ENCODE data around the gene IRGC. TPM values are rescaled to one million over a fixed set of nuclear protein-coding genes. Genes with fewer than 3 reads are reported as not detected.

IRGC gene
- total RNA-seq, 5 donors from 2014 or later (not counting 1 experiment from before 2014, with no cell fraction given), result not detected

- Histone ChIP-seq H3K9me3 (no peaks in the 10 kb centered on the region), H3K4me1 (ENCODE audit: control insufficient read depth in 1 of 2, extremely low read depth in 1 of 2, insufficient read depth in 2 of 2, low read length in 2 of 2) (no peaks in the 10 kb centered on the region), H3K4me3 (ENCODE audit: control insufficient read depth in 1 of 2, extremely low read depth in 1 of 2, low read length in 1 of 2) (no peak overlapping the region), H3K27ac (ENCODE audit: low read length) (no peak overlapping the region), H3K36me3 (ENCODE audit: control insufficient read depth in 2 of 2, extremely low read depth in 1 of 2, insufficient read depth in 1 of 2, low read length in 1 of 2) (no peaks in the 10 kb centered on the region), H3K27me3 (replicated peaks in 1 of 2; ENCODE audit: control insufficient read depth in 2 of 2, extremely low read depth in 1 of 2, insufficient read depth in 2 of 2, low read length in 1 of 2) (peaks cover 0 to 38% of the 10 kb centered on the region in 2 experiments)
- DNase-seq (no peak), ATAC-seq (replicated peaks in 1 of 4) (no peak)
- WGBS (ENCODE audit: insufficient coverage), result 93% methylated on average over 55 of the region's 60 CpGs
- H3K27ac Mint-ChIP-seq, result no peak overlapping the region
- no peaks in the 10 kb centered on the region for H3K9me3 Mint-ChIP-seq
- ChIA-PET POLR2A (no interaction called here), CTCF (no interaction called here)
- peaks cover 3 to 5% of the 10 kb centered on the region in 2 donors for H3K27me3 Mint-ChIP-seq
- H3K4me1 Mint-ChIP-seq, result no peaks in the 10 kb centered on the region
- no peaks in the 10 kb centered on the region for H3K36me3 Mint-ChIP-seq
- no peak overlapping the region for H3K4me3 Mint-ChIP-seq
Observed at GRCh38 chr19:43718627-43719377, 2.9 kb downstream of the IRGC start.

GRCh38 chr19:43719378-43719868 is 3.5 kb downstream of the IRGC start:
- H3K27ac Mint-ChIP-seq, result no peak overlapping the region
- ATAC-seq (replicated peaks in 1 of 4) (no peak), DNase-seq (no peak)
- no peak overlapping the region for H3K4me3 Mint-ChIP-seq
- Histone ChIP-seq H3K9me3 (no peaks in the 10 kb centered on the region), H3K27me3 (replicated peaks in 1 of 2; ENCODE audit: control insufficient read depth in 2 of 2, extremely low read depth in 1 of 2, insufficient read depth in 2 of 2, low read length in 1 of 2) (peaks cover 0 to 38% of the 10 kb centered on the region in 2 experiments), H3K4me1 (ENCODE audit: control insufficient read depth in 1 of 2, extremely low read depth in 1 of 2, insufficient read depth in 2 of 2, low read length in 2 of 2) (no peaks in the 10 kb centered on the region), H3K4me3 (ENCODE audit: control insufficient read depth in 1 of 2, extremely low read depth in 1 of 2, low read length in 1 of 2) (no peak overlapping the region), H3K36me3 (ENCODE audit: control insufficient read depth in 2 of 2, extremely low read depth in 1 of 2, insufficient read depth in 1 of 2, low read length in 1 of 2) (no peaks in the 10 kb centered on the region), H3K27ac (ENCODE audit: low read length) (no peak overlapping the region)
- WGBS (ENCODE audit: insufficient coverage), result 94% methylated on average over 36 of the region's 37 CpGs
- ChIA-PET CTCF (no interaction called here), POLR2A (no interaction called here)
- no peaks in the 10 kb centered on the region for H3K4me1 Mint-ChIP-seq
- H3K36me3 Mint-ChIP-seq, result no peaks in the 10 kb centered on the region
- H3K9me3 Mint-ChIP-seq, result no peaks in the 10 kb centered on the region
- H3K27me3 Mint-ChIP-seq, result peaks cover 3 to 5% of the 10 kb centered on the region in 2 donors

GRCh38 chr19:43719918-43720317 is 4.0 kb downstream of the IRGC start:
- H3K4me3 Mint-ChIP-seq, result no peak overlapping the region
- H3K27ac Mint-ChIP-seq, result no peak overlapping the region
- H3K9me3 Mint-ChIP-seq, result no peaks in the 10 kb centered on the region
- peaks cover 0 to under 1% of the 10 kb centered on the region in 2 donors for H3K27me3 Mint-ChIP-seq
- Histone ChIP-seq H3K4me3 (ENCODE audit: control insufficient read depth in 1 of 2, extremely low read depth in 1 of 2, low read length in 1 of 2) (no peak overlapping the region), H3K36me3 (ENCODE audit: control insufficient read depth in 2 of 2, extremely low read depth in 1 of 2, insufficient read depth in 1 of 2, low read length in 1 of 2) (no peaks in the 10 kb centered on the region), H3K27ac (ENCODE audit: low read length) (no peak overlapping the region), H3K4me1 (ENCODE audit: control insufficient read depth in 1 of 2, extremely low read depth in 1 of 2, insufficient read depth in 2 of 2, low read length in 2 of 2) (no peaks in the 10 kb centered on the region), H3K27me3 (replicated peaks in 1 of 2; ENCODE audit: control insufficient read depth in 2 of 2, extremely low read depth in 1 of 2, insufficient read depth in 2 of 2, low read length in 1 of 2) (peaks cover 0 to 34% of the 10 kb centered on the region in 2 experiments), H3K9me3 (no peaks in the 10 kb centered on the region)
- no peaks in the 10 kb centered on the region for H3K36me3 Mint-ChIP-seq
- ChIA-PET POLR2A (no interaction called here), CTCF (interaction anchor here in 1 of 2 donors (0.6 kb wide), 1 partner anchor 18 kb away, joined by 4 read pairs; no protein-coding TSS in a partner anchor)
- peaks cover 0 to under 1% (median 0%) of the 10 kb centered on the region in 3 donors for H3K4me1 Mint-ChIP-seq
- WGBS (ENCODE audit: insufficient coverage), result 100% methylated on average over 2 of the region's 5 CpGs
- ATAC-seq (replicated peaks in 1 of 4) (no peak), DNase-seq (no peak)

- ATAC-seq (replicated peaks in 1 of 4), result no peak
- Histone ChIP-seq H3K27me3 (replicated peaks in 1 of 2; ENCODE audit: control insufficient read depth in 2 of 2, extremely low read depth in 1 of 2, insufficient read depth in 2 of 2, low read length in 1 of 2) (peaks cover 0 to 26% of the 10 kb centered on the region in 2 experiments), H3K27ac (ENCODE audit: low read length) (no peak overlapping the region), H3K4me3 (ENCODE audit: control insufficient read depth in 1 of 2, extremely low read depth in 1 of 2, low read length in 1 of 2) (no peak overlapping the region), H3K9me3 (no peaks in the 10 kb centered on the region), H3K4me1 (ENCODE audit: control insufficient read depth in 1 of 2, extremely low read depth in 1 of 2, insufficient read depth in 2 of 2, low read length in 2 of 2) (no peaks in the 10 kb centered on the region), H3K36me3 (ENCODE audit: control insufficient read depth in 2 of 2, extremely low read depth in 1 of 2, insufficient read depth in 1 of 2, low read length in 1 of 2) (no peaks in the 10 kb centered on the region)
- Mint-ChIP-seq H3K27me3 (no peaks in the 10 kb centered on the region), H3K36me3 (no peaks in the 10 kb centered on the region), H3K4me1 (peaks cover 0 to 9% (median 7%) of the 10 kb centered on the region in 3 donors), H3K27ac (no peak overlapping the region), H3K4me3 (no peak overlapping the region), H3K9me3 (no peaks in the 10 kb centered on the region)
- DNase-seq, result no peak
- CTCF ChIA-PET, result no interaction called here
- POLR2A ChIA-PET, result no interaction called here
- WGBS (ENCODE audit: insufficient coverage), result 88% methylated on average over 10 of the region's 10 CpGs
Observed at GRCh38 chr19:43720936-43721335, 5.1 kb downstream of the IRGC start.

GRCh38 chr19:43721469-43722048 is 5.7 kb downstream of the IRGC start:
- WGBS (ENCODE audit: insufficient coverage), result 60% methylated on average over 3 of the region's 5 CpGs
- H3K4me3 Mint-ChIP-seq, result no peak overlapping the region
- no peak for DNase-seq
- Histone ChIP-seq H3K4me3 (ENCODE audit: control insufficient read depth in 1 of 2, extremely low read depth in 1 of 2, low read length in 1 of 2) (no peak overlapping the region), H3K27ac (ENCODE audit: low read length) (no peak overlapping the region), H3K27me3 (replicated peaks in 1 of 2; ENCODE audit: control insufficient read depth in 2 of 2, extremely low read depth in 1 of 2, insufficient read depth in 2 of 2, low read length in 1 of 2) (peaks cover 0 to 24% of the 10 kb centered on the region in 2 experiments), H3K9me3 (no peaks in the 10 kb centered on the region), H3K36me3 (ENCODE audit: control insufficient read depth in 2 of 2, extremely low read depth in 1 of 2, insufficient read depth in 1 of 2, low read length in 1 of 2) (no peaks in the 10 kb centered on the region), H3K4me1 (ENCODE audit: control insufficient read depth in 1 of 2, extremely low read depth in 1 of 2, insufficient read depth in 2 of 2, low read length in 2 of 2) (no peaks in the 10 kb centered on the region)
- no peaks in the 10 kb centered on the region for H3K36me3 Mint-ChIP-seq
- no peaks in the 10 kb centered on the region for H3K9me3 Mint-ChIP-seq
- H3K4me1 Mint-ChIP-seq, result peaks cover 0 to 9% (median 7%) of the 10 kb centered on the region in 3 donors
- ChIA-PET CTCF (interaction anchor here (0.6 kb wide), 3 partner anchors 300 to 933 kb away, joined by 4 to 9 read pairs (median 4); no protein-coding TSS in a partner anchor), POLR2A (interaction anchor here (0.6 kb wide), 2 partner anchors 10 to 1009 kb away, joined by 3 to 12 read pairs; no protein-coding TSS in a partner anchor)
- no peak overlapping the region for H3K27ac Mint-ChIP-seq
- ATAC-seq (replicated peaks in 1 of 4), result no peak
- no peaks in the 10 kb centered on the region for H3K27me3 Mint-ChIP-seq

- CTCF ChIA-PET, result interaction anchor here in 1 of 2 donors (2.7 kb wide), 1 partner anchor 55 kb away, joined by 18 read pairs; no protein-coding TSS in a partner anchor
- POLR2A ChIA-PET, result no interaction called here
- no peak overlapping the region for H3K27ac Mint-ChIP-seq
- no peak overlapping the region for H3K27ac ChIP-seq (ENCODE audit: low read length)
- peaks cover 0 to 9% (median 7%) of the 10 kb centered on the region in 3 donors for H3K4me1 Mint-ChIP-seq
- ATAC-seq (replicated peaks in 1 of 4) (no peak), DNase-seq (no peak)
- no peak overlapping the region for H3K4me3 ChIP-seq (ENCODE audit: control insufficient read depth in 1 of 2, extremely low read depth in 1 of 2, low read length in 1 of 2)
- H3K27me3 ChIP-seq (replicated peaks in 1 of 2; ENCODE audit: control insufficient read depth in 2 of 2, extremely low read depth in 1 of 2, insufficient read depth in 2 of 2, low read length in 1 of 2), result peaks cover 0 to 16% of the 10 kb centered on the region in 2 experiments
- no peaks in the 10 kb centered on the region for H3K27me3 Mint-ChIP-seq
- no peaks in the 10 kb centered on the region for H3K4me1 ChIP-seq (ENCODE audit: control insufficient read depth in 1 of 2, extremely low read depth in 1 of 2, insufficient read depth in 2 of 2, low read length in 2 of 2)
- WGBS (ENCODE audit: insufficient coverage), result 100% methylated on average over 2 of the region's 8 CpGs
- no peaks in the 10 kb centered on the region for H3K9me3 Mint-ChIP-seq
- no peaks in the 10 kb centered on the region for H3K9me3 ChIP-seq
- peaks cover 8% of the 10 kb centered on the region for H3K36me3 Mint-ChIP-seq
- H3K4me3 Mint-ChIP-seq, result no peak overlapping the region
- peaks cover 0 to 2% of the 10 kb centered on the region in 2 donors for H3K36me3 ChIP-seq (ENCODE audit: control insufficient read depth in 2 of 2, extremely low read depth in 1 of 2, insufficient read depth in 1 of 2, low read length in 1 of 2)
Observed at GRCh38 chr19:43723588-43723987, 7.7 kb downstream of the IRGC start.
